HepG2 (cell line): Measurements from ENCODE around the gene F8. TPM values are rescaled to one million over a fixed set of nuclear protein-coding genes. Genes with fewer than 3 reads are reported as not detected.
"Not testable (repeated sequence)": the region's sequence is repeated elsewhere in the genome, so short reads cannot be mapped to it uniquely, and the experiment has no call there.

Experiments
- ATAC-seq: fragments of 200-7000 bp; cut with Tn5 transposase; 3 replicates; pipeline ENCODE4 v1.9.1; 2020; ENCODE audit warnings: mild to moderate bottlenecking, moderate library complexity
- BruUV-seq: library from RNA; stranded (reverse); fragments of 400-500 nt; replicated peaks from 2 replicates; lab custom pipeline; 2021; lab: Mats Ljungman, UMichigan
- CTCF ChIA-PET: fragments of 300-600 bp; formaldehyde crosslinking; extraction: SDS; loops from one replicate; lab custom pipeline; 2021; ENCODE audit warnings: low total read pairs, inconsistent platforms, low intra/inter-chr PET ratio; lab: Yijun Ruan, JAX
- POLR2A ChIA-PET: fragments of 350-600 bp; sonication (Branson Sonifier 250); formaldehyde crosslinking; loops from one replicate; lab custom pipeline; 2020; ENCODE audit warnings: antibody characterized with exemption, inconsistent platforms; lab: Yijun Ruan, JAX
- DNase-seq: peaks from one replicate; pipeline ENCODE4 v3.0.0-alpha.2; 2015; ENCODE audit warnings: low spot score
- FAIRE-seq: peaks from 3 replicates; lab custom pipeline; 2011; peaks lifted over from hg19 to GRCh38; lab: Jason Lieb, UNC
- H2AFZ ChIP-seq: one replicate; pipeline ENCODE4 v1.6.1; 2011; ENCODE audit warnings: low read length, inconsistent platforms
- H3K27ac ChIP-seq: fragments of 300-600 bp; 3 replicates; pipeline ENCODE4 v1.8.0; 2011; ENCODE audit warnings: mixed run types, mild to moderate bottlenecking, mixed read lengths, low read length, inconsistent platforms; ENCODE audit not compliant: insufficient read depth; ENCODE audit errors: extremely low read length
- H3K27me3 ChIP-seq, 2 experiments: fragments of 200-600 bp in 1 of 2; 2 replicates in 1 of 2; 3 replicates in 1 of 2; pipeline versions ENCODE4 v1.6.0 to v1.8.0; 2011; ENCODE audit warnings: low read length in 2 of 2, mild to moderate bottlenecking in 2 of 2, moderate library complexity in 2 of 2, inconsistent platforms in 1 of 2; ENCODE audit not compliant: insufficient read depth in 2 of 2, control insufficient read depth in 1 of 2
- H3K36me3 ChIP-seq, 2 experiments: fragments of 200-600 bp in 1 of 2; replicated peaks in 1 of 2; 2 replicates in 1 of 2; 3 replicates in 1 of 2; pipeline versions ENCODE4 v1.5.1 to v1.8.0; 2011; ENCODE audit warnings: low read length in 2 of 2, inconsistent platforms in 1 of 2; ENCODE audit not compliant: insufficient read depth in 2 of 2, control insufficient read depth in 1 of 2
- H3K4me1 ChIP-seq: 2 replicates; pipeline ENCODE4 v1.5.1; 2012; ENCODE audit warnings: low read length, inconsistent platforms; ENCODE audit not compliant: insufficient read depth
- H3K4me2 ChIP-seq: 2 replicates; pipeline ENCODE4 v1.6.0; 2011; ENCODE audit warnings: low read depth, low read length, inconsistent platforms
- H3K4me3 ChIP-seq, 3 experiments: fragments of 200-600 bp in 1 of 3; sonication (generic), shearing (Covaris generic) in 1 of 3; replicated peaks in 1 of 3; 2 replicates each; pipeline ENCODE4 v1.5.1; 2011 to 2016; ENCODE audit warnings: low read length in 3 of 3, inconsistent platforms in 2 of 3, low read depth in 2 of 3, mild to moderate bottlenecking in 2 of 3, control low read depth in 1 of 3, mixed read lengths in 1 of 3; ENCODE audit not compliant: insufficient read depth in 1 of 3
- H3K79me2 ChIP-seq: one replicate; pipeline ENCODE4 v1.6.1; 2011; ENCODE audit warnings: low read length, inconsistent platforms; ENCODE audit not compliant: insufficient read depth
- H3K9ac ChIP-seq: 2 replicates; pipeline ENCODE4 v1.6.0; 2011; ENCODE audit warnings: mild to moderate bottlenecking, low read depth, low read length, inconsistent platforms; ENCODE audit not compliant: insufficient read depth
- H3K9me3 ChIP-seq: 2 replicates; pipeline ENCODE4 v1.5.1; 2012; ENCODE audit warnings: mild to moderate bottlenecking, low read length
- H4K20me1 ChIP-seq: 2 replicates; pipeline ENCODE4 v1.6.0; 2011; ENCODE audit warnings: inconsistent platforms, mild to moderate bottlenecking, low read length, moderate library complexity; ENCODE audit not compliant: insufficient read depth
- ARNT ChIP-seq: fragments of 450-650 bp; IDR thresholded peaks from 2 replicates; pipeline ENCODE4 v1.6.1; 2017
- ISL2 ChIP-seq: sonication (generic); formaldehyde crosslinking; IDR thresholded peaks from 2 replicates; pipeline ENCODE4 v1.5.0; 2020; ENCODE audit warnings: missing genetic modification reagents
- NBN ChIP-seq: fragments of 450-650 bp; conservative IDR thresholded peaks from 2 replicates; pipeline ENCODE4 v1.6.1; 2017
- POLR2AphosphoS5 ChIP-seq: IDR thresholded peaks from 2 replicates; pipeline ENCODE4 v1.6.1; 2012; ENCODE audit warnings: low read depth, low read length
- TBX3 ChIP-seq: fragments of 450-650 bp; IDR thresholded peaks from 2 replicates; pipeline ENCODE4 v1.6.1; 2017; ENCODE audit warnings: antibody characterized with exemption, mild to moderate bottlenecking, inconsistent platforms, borderline replicate concordance
- TFDP2 ChIP-seq: sonication (generic); formaldehyde crosslinking; IDR thresholded peaks from 2 replicates; pipeline ENCODE4 v1.4.0; 2020; ENCODE audit warnings: missing genetic modification reagents
- THAP9 ChIP-seq: sonication (generic); formaldehyde crosslinking; IDR thresholded peaks from 2 replicates; pipeline ENCODE4; 2020; ENCODE audit warnings: missing genetic modification reagents, mild to moderate bottlenecking, borderline replicate concordance
- ZNF580 ChIP-seq: IDR thresholded peaks from 2 replicates; pipeline ENCODE4 v1.6.1; 2016; ENCODE audit warnings: low read depth, borderline replicate concordance
- ZNF790 ChIP-seq: sonication (generic); formaldehyde crosslinking; IDR thresholded peaks from 2 replicates; pipeline ENCODE4 v1.8.0; 2022; ENCODE audit warnings: missing genetic modification reagents, mild to moderate bottlenecking, borderline replicate concordance
- WGBS: methylation state at CpG from one replicate; pipeline ENCODE4 v1.1.6; 2017; ENCODE audit warnings: low lambda C conversion rate; 5-methylcytosine and 5-hydroxymethylcytosine counted together
- in situ Hi-C: cut with HindIII; loops from 2 replicates; pipeline ENCODE4 v1.10.0; 2017; ENCODE audit warnings: low pct_unique_long_range_greater_than_20kb; ENCODE audit not compliant: extremely low pct_ligation_motif_present
- intact Hi-C: fragments of 100-400 bp; cut with micrococcal nuclease; formaldehyde crosslinking; loops from one replicate; pipeline ENCODE4 v1.10.0; 2022; ENCODE audit not compliant: unreplicated experiment
- polyA plus RNA-seq, 8 experiments: library from polyadenylated mRNA; depleted of rRNA in 3 of 8; stranded (reverse) in 7 of 8; unstranded in 1 of 8; fragments of >200 nt; fragmentation: Illumina TruSeq in 4 of 8; extraction: Trizol in 4 of 8; gene quantifications; 2 replicates each; pipeline versions ENCODE4 v1.2.1 to v1.2.3, GENCODE V29; 2011 to 2016; ENCODE audit warnings: low read depth in 4 of 8, missing spikeins in 1 of 8, mixed read lengths in 1 of 8; ENCODE audit not compliant: insufficient read depth in 1 of 8
- total RNA-seq, 5 experiments: library from RNA; depleted of rRNA; stranded (reverse); fragments of >200 nt; fragmentation: Illumina TruSeq; extraction: Trizol; gene quantifications; 2 replicates each; pipeline ENCODE4 v1.2.3, GENCODE V29; 2016; ENCODE audit warnings: low read depth in 1 of 5

The F8 gene
- total and polyA plus RNA-seq, 2 of the 13 experiments (the other 11 are each of a cell fraction or from before 2014, with no cell fraction given) = 0.29 to 0.61 TPM

- no peak for TF ChIP-seq THAP9 (CRISPR knock-in tag)
- TF ChIP-seq TFDP2 (CRISPR knock-in tag) = no peak
- no peak for TF ChIP-seq ZNF790 (CRISPR knock-in tag)
Measured at GRCh38 chrX:154967603-154968002, 54.9 kb downstream of the F8 start (continued).

GRCh38 chrX:154961947-154962346 lies 60.6 kb downstream of the F8 start:
- H3K27ac ChIP-seq = no peak overlapping the region
- no peaks in the 10 kb centered on the region for H3K4me1 ChIP-seq
- FAIRE-seq (no peak), DNase-seq (no peak), ATAC-seq (no peak)
- no peak overlapping the region for H3K4me2 ChIP-seq
- no peak overlapping the region for H3K4me3 ChIP-seq
- H3K9me3 ChIP-seq = no peaks in the 10 kb centered on the region
- H3K36me3 ChIP-seq = no peaks in the 10 kb centered on the region
- BruUV-seq = no TSS peak
- H2AFZ ChIP-seq = no peak overlapping the region
- no peaks in the 10 kb centered on the region for H3K79me2 ChIP-seq
- in situ Hi-C loops = no loop called here
- TF ChIP-seq ZNF580 (no peak), ARNT (no peak), TBX3 (no peak), POLR2AphosphoS5 (no peak), NBN (no peak), ISL2 (CRISPR knock-in tag) (no peak)
- no peaks in the 10 kb centered on the region for H4K20me1 ChIP-seq
- no peak overlapping the region for H3K9ac ChIP-seq
- H3K27me3 ChIP-seq = no peaks in the 10 kb centered on the region; a peak in 1 of 5 replicates
- intact Hi-C loops = no loop called here
- CTCF ChIA-PET = no interaction called here
- POLR2A ChIA-PET = no interaction called here

GRCh38 chrX:154955799-154956198 lies 66.7 kb downstream of the F8 start:
- H3K27me3 ChIP-seq, in situ Hi-C loops, H3K9ac ChIP-seq, H3K79me2 ChIP-seq, H3K9me3 ChIP-seq, FAIRE-seq, H2AFZ ChIP-seq, H4K20me1 ChIP-seq, CTCF ChIA-PET, H3K27ac ChIP-seq, intact Hi-C loops, DNase-seq, H3K36me3 ChIP-seq, ATAC-seq, H3K4me2 ChIP-seq, H3K4me1 ChIP-seq, BruUV-seq, H3K4me3 ChIP-seq, POLR2A ChIA-PET: not testable (repeated sequence)
- WGBS = 40% methylated on average over 2 of the region's 3 CpGs
